Stimulated activated CD4-positive, alpha-beta T cell treated with anti-CD3 and anti-CD28 coated beads, Interleukin-4, amount 100 ng/mL, for 4 hours (primary cell): ENCODE data around the gene VWA7.

Experiments used
- DNase-seq, 2 experiments: peaks; one replicate each; pipeline ENCODE4 v3.0.0-alpha.2; 2020

Gene VWA7

DNA sequence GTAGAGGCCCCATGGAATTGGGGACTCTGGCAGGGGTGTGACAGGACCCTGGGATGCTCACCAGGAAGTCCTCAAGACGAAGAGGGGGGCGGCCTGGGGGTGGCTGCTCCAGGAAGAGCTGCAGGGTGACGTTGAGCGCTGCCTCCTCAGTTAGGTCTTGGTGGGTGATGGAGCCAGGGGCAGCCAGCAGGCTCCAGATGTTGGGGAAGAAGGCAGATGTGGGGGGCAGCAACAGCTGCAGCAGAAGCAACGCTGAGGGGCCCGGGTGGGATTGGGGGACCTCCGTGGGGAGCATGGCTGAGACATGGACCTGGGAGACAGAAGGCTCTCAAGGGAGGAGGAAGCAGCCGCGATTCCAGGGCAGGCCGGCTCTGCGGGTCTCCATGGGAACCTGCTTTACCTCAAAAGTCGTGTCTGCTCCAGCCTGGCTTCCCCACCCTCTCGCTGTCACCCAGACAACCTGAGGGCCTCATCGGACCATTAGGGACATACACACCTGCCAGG lies 591 bp downstream of the VWA7 start:
- DNase-seq: no peak

- DNase-seq: no peak
Measured at GRCh38 chr6:31775633-31776484, 1.3 kb downstream of the VWA7 start.

DNA sequence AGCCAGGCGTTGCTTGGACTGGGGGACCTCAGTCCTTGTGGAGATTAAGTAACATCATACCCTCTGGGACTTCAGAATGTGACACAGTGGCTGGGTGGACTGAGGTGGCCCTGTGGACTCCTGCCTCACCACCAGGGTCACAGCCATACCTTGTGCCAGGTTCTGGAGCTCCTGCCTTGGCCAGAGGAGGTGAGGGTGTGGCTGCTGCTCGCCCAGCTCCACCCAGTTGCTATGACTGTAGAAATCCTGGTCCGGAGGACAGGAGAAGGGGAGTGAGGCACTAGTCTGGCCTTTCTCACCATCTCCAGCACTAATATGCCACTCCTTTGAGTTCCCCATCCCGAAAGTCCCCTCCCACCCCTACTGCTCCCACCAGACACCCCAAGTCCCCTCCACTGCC lies 1.9 kb downstream of the VWA7 start:
- no peak for DNase-seq

- DNase-seq: peak in 1 of 2 experiments; percentile 76
Measured at GRCh38 chr6:31771992-31772358, 5.2 kb downstream of the VWA7 start.

DNA sequence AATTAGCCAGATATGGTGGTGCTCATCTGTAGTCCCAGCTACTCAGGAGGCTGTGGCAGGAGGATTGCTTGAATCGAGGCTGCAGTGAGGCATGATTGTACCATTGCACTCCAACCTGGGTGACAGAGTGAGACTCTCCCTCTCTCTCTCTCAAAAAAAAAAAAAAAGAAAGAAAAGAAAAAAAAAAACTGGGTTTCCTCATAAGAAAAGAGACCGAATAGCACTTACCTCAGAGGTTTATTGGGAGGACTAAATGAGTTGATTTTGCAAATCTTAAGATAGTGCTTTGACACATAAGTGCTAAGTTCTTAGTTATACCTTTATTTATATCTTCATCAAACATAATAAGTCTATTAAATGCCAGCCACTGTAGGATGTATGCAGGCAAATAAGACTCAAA lies 6.3 kb downstream of the VWA7 start:
- DNase-seq: no peak

DNA sequence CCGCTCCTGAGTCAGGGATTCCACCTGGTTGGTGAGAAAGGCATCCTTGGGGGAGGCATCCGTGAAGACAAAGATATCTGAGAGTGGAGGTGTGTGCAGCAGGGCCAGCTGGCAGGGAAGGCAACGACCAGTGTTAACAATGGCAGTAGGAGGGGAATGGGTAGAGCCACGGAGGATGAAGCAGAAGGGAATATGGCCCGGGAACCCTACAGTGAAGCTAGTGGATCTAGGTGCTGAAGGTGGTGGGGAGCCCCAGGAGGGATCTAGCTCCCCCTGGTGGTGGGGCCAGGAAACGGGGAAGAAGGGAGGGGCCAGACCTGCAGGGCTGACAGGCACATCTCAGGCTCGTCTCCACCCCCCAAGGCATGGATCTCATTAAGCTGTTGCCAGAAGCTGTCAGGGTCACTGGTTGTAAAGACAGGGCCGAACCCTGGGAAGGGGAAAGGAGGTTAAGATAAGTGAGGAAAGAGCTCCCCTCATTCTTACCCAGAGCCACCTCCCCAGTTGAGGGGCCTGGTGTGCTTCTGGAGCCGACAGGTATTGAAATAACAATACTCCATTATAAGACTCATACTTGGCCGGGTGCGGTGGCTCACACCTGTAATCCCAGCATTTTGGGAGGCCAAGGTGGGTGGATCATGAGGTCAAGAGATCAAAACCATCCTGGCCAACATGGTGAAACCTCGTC lies 7.3 kb downstream of the VWA7 start:
- peak; percentile 73 to 75 for DNase-seq

DNA sequence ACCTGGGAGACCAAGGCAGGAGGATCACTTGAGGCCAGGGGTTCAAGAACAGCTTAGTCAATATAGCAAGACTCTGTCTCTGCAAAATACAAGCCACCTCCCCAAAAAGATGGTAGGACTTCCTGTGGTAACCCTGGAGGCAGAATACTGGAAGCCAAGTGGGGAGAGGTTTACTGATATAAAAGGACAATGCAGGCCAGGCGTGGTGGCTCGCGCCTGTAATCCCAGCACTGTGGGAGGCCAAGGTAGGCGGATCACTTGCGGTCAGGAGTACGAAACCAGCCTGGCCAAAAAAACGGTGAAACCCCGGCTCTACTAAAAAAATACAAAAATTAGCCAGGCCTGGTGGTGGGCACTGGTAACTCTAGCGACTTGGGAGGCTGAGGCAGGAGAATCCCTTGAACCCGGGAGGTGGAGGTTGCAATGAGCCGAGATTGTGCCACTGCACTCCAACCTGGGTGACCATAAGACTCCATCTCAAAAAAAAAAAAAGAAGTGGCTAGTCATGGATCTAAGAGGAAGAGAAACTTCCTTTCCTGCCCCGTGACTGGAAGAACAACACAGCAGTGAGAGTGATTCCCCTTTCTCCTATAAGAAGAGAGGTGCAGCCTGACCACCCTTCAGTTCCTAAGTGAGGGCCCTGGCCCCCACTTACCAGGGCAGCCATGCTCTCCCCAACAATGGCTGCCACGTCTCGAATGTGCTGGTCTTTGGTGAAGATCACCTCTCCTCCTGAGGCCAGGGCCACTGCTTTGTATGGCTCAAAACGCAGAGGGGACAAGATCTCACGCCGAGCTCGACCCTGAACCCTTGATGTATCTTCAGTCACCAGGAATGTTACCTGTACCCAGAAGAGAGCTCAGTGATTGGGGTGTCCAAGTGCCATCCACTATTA lies 8.5 kb downstream of the VWA7 start:
- DNase-seq: no peak

GRCh38 chr6:31767096-31767645 lies 10.0 kb downstream of the VWA7 start:
- no peak for DNase-seq

GRCh38 chr6:31765910-31766794 lies 11.0 kb downstream of the VWA7 start:
- DNase-seq: no peak

DNA sequence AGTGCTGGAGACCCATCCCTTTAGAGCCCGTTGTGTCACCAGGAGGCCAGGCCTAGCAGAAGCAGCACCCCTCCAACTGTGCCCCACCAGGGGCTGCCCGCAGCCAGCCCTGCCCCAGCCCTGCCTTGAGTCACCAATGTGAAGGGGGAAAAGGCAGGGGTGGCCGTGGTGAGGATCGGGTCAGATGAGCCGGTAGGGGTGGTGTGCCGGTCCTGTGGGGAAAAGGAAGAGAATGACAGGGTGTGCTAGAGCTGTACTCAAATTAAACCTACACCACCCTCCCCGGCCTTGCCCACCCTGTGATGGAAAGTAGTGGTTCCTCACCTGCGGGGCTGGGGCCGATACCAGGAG lies 11.6 kb downstream of the VWA7 start:
- DNase-seq: no peak

GRCh38 chr6:31764198-31764597 lies 12.9 kb downstream of the VWA7 start:
- no peak for DNase-seq

GRCh38 chr6:31763619-31763940 lies 13.5 kb downstream of the VWA7 start:
- no peak for DNase-seq

- DNase-seq: no peak
Measured at GRCh38 chr6:31762878-31763618, 14.1 kb downstream of the VWA7 start.

GRCh38 chr6:31762356-31762755 lies 14.8 kb downstream of the VWA7 start, which contains the start of gene SAPCD1:
SAPCD1 (plus strand) TSS chr6:31762656; CDS start chr6:31763055, 399 bp downstream.
- no peak for DNase-seq

DNA sequence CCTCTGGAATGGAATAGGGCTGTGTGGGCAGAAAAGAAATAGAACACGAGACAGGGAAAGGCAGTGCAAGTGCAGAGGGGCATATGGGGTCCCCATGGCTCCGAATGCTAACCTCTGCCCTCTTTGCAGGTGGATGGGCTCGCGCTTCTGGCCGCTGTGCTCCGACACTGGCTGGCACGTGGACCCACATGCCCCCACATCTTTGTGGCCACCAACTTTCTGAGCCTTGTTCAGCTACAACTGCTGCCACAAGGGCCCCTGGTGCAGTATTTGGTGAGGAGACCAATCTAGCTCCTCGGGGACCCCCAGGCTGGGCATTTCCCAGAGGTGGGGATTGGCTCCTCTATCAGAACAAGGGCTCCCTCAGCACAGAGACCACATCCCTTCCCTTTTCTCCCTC lies 15.8 kb downstream of the VWA7 start:
- no peak for DNase-seq

DNA sequence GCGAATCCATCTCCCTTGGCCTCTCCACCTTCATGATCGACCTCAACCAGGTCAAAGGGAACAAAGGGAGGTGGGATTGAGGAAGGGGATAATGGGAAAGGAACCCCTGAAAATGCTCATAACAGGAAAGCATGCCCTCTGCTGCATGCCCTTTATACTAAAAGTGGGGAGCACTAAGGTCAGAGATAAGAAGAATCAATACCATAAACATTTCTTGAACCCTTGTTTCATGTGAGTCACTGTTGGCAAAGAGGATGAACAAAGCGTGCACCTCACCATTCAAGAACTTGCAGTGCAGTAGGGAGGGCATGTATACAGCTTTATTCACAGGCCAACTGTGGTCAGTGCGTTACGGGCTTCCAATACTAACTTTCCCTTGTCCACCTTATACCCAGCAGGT lies 16.3 kb downstream of the VWA7 start:
- DNase-seq: no peak

DNA sequence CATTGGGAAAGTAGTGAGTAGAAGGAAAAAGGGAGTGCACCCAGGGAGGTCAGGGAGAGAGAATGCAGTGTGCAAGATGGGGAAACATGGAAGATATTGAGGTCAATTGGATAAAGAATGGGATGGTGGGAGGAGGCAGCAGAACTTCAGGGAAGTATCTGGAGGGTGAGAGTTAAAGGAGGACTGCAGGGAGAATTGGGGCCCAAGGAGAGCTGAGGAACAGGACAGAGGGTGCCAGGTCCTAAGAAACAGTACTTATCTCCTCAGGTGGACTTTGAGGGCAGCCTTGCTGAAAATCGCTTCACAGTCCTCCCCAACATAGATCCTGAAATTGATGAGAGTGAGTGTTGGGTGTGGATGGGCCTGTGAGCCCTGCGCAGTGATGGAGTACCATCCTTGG lies 18.8 kb downstream of the VWA7 start:
- DNase-seq: no peak

DNA sequence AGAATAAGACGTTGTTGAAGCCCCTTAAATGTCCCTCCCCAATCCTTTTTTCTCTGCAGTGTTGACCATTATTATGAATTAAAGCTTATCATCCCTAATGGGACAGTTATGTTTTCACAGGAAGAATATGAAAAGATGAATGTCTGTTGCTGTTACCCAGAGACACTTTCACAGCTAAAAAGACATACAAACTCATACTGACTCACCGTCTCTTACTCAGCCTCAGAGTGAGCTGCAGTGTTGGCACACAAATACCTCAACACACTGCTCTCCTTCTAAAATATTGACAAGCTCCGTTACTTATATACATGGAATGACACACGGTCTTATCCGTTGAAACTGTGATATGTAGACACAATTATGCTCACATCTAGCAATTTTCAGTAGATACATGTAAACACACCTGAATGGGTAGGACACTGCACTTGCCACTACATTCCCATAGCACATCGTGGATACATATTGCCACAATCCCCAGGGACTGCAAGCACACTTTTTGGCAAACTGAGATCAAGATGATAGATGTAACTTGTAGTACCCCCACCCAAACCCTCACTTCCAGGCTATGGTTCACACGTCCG lies 24.3 kb downstream of the VWA7 start:
- no peak for DNase-seq

DNA sequence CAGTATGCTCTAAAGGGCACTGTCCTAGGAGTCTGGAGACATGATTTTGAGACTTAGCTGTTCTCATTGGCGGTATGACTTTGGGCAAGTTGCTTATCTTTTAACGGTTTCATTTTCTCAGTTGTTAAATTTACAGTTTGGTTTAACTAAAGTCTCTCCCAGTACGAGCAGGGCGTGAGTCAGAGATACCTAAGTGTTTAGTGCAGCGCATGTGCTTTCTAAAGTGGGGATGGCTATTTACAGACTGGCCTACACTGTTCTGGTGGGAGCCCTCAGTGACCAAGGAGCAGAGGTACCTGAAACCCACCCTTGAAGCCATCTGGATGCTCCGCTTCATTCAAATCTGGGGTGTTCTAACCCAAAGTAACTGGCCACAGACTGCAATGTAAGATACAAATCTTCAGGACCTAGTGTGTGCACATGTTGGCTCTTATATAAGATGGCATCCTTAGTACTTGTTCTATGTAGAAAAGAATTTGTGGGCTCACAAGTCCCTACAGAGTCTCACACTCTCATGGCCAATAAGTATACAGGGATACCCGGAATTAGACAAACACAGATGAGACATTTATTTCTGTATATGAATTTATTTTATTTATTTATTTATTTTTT lies 26.6 kb downstream of the VWA7 start:
- DNase-seq: no peak

DNA sequence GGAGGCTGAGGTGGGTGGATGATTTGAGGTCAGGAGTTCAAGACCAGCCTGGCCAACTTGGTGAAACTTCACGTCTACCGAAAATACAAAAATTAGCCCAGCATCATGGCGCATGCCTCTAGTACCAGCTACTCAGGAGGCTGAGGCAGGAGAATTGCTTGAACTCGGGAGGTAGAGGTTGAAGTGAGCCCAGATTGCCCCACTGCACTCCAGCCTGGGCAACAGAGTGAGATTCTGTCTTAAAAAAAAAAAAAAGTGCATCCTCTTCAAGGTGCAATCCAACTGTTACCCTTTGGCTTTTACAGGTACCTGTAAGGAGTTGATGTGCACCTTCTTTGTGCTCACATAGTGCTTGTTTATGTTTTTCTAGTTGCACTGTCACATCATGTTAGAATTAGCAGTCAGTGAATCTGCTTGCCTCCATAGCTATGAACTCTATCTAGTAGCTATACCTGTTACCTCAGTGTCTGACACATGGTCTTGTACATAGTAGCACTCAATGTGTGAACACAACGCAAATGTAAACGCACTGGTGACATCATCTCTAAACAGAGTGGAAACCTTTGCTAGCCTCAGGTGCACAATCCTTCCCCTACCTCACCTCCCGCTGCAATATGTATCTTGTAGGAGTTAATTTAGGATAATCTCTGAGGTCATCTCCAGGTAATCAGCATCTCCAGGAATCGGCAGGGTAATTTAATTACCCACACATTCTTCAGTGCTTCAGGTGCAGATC lies 27.7 kb downstream of the VWA7 start:
- DNase-seq: no peak
